MM.1S (cell line): ENCODE results near the gene GORASP1.

Experiments
- EZH2phosphoT487 ChIP-seq: fragments of 300-600 bp; sonication (generic); IDR thresholded peaks from 2 replicates; pipeline ENCODE4 v1.6.1; 2018; ENCODE audit warnings: antibody characterized with exemption, low read length
- TF ChIP-seq, protein P1 (sequence below): fragments of 300-600 bp; sonication (generic); IDR thresholded peaks from 2 replicates; pipeline ENCODE4 v1.5.1; 2016; ENCODE audit warnings: antibody characterized with exemption, low read length, mixed read lengths

GRCh38 chr3:39150803-39151631, 43.6 kb upstream of the GORASP1 start:
- TF ChIP-seq, protein P1, sequence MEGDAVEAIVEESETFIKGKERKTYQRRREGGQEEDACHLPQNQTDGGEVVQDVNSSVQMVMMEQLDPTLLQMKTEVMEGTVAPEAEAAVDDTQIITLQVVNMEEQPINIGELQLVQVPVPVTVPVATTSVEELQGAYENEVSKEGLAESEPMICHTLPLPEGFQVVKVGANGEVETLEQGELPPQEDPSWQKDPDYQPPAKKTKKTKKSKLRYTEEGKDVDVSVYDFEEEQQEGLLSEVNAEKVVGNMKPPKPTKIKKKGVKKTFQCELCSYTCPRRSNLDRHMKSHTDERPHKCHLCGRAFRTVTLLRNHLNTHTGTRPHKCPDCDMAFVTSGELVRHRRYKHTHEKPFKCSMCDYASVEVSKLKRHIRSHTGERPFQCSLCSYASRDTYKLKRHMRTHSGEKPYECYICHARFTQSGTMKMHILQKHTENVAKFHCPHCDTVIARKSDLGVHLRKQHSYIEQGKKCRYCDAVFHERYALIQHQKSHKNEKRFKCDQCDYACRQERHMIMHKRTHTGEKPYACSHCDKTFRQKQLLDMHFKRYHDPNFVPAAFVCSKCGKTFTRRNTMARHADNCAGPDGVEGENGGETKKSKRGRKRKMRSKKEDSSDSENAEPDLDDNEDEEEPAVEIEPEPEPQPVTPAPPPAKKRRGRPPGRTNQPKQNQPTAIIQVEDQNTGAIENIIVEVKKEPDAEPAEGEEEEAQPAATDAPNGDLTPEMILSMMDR, result no peak
- no peak for TF ChIP-seq EZH2phosphoT487
